NB4 (cell line): ENCODE data around the gene TADA2A.

Source experiments
- CTCF ChIP-seq: IDR thresholded peaks from one replicate; pipeline ENCODE4 v1.5.1; 2012; ENCODE audit warnings: low read depth, low read length
- MAX ChIP-seq: IDR thresholded peaks from 2 replicates; pipeline ENCODE4 v1.6.1; 2011; ENCODE audit warnings: low read depth, low read length
- POLR2A ChIP-seq: IDR thresholded peaks from 2 replicates; pipeline ENCODE4 v1.6.1; 2011; ENCODE audit warnings: mild to moderate bottlenecking; ENCODE audit not compliant: insufficient read length; ENCODE audit errors: extremely low read depth

- TF ChIP-seq CTCF (no peak), MAX (no peak), POLR2A (no peak)
These were observed 103.4 kb downstream of the TADA2A start for GRCh38 chr17:37510056-37510455.
